ENCODE data around the gene YPEL3.

GRCh38 chr16:30143347-30143702 lies 47.3 kb upstream of the YPEL3 start:
- TF ChIP-seq CTCF (IDR thresholded peaks at IDR 0.05) = no peak
- no peak for TF ChIP-seq POLR2AphosphoS5 (IDR thresholded peaks at IDR 0.05)

Measured in transverse colon (tissue), 4 donors.